ENCODE results near the gene B4GALT2.

B4GALT2 gene

GRCh38 chr1:43982241-43982640, 3.2 kb downstream of the B4GALT2 start:
- in situ Hi-C loops (cut with HindIII; ENCODE audit: low sequenced_read_pairs), result no loop called here

- in situ Hi-C loops (cut with HindIII; ENCODE audit: low sequenced_read_pairs), result no loop called here
Observed at GRCh38 chr1:43982808-43983207, 3.8 kb downstream of the B4GALT2 start.

- in situ Hi-C loops (cut with HindIII; ENCODE audit: low sequenced_read_pairs), result no loop called here
Observed at GRCh38 chr1:43983253-43983899, 4.4 kb downstream of the B4GALT2 start.

GRCh38 chr1:43984855-43985254, 5.8 kb downstream of the B4GALT2 start:
- in situ Hi-C loops (cut with HindIII; ENCODE audit: low sequenced_read_pairs), result no loop called here

- in situ Hi-C loops (cut with HindIII; ENCODE audit: low sequenced_read_pairs), result no loop called here
Observed at GRCh38 chr1:43985984-43986595, 7.1 kb downstream of the B4GALT2 start.

- in situ Hi-C loops (cut with HindIII; ENCODE audit: low sequenced_read_pairs), result no loop called here
Observed at GRCh38 chr1:43986712-43987111, 7.7 kb downstream of the B4GALT2 start.

- in situ Hi-C loops (cut with HindIII; ENCODE audit: low sequenced_read_pairs), result no loop called here
Observed at GRCh38 chr1:43987159-43987902, 8.3 kb downstream of the B4GALT2 start.

- in situ Hi-C loops (cut with HindIII; ENCODE audit: low sequenced_read_pairs), result no loop called here
Observed at GRCh38 chr1:43990271-43991199, 11.5 kb downstream of the B4GALT2 start.

GRCh38 chr1:43991200-43991475, 12.1 kb downstream of the B4GALT2 start:
- in situ Hi-C loops (cut with HindIII; ENCODE audit: low sequenced_read_pairs), result no loop called here

GRCh38 chr1:43991476-43992231, 12.6 kb downstream of the B4GALT2 start, which contains the start of gene CCDC24:
TSS of gene CCDC24 (plus strand) at chr1:43991599. CDS start at chr1:43991879, 280 bp downstream.
- in situ Hi-C loops (cut with HindIII; ENCODE audit: low sequenced_read_pairs), result no loop called here

- in situ Hi-C loops (cut with HindIII; ENCODE audit: low sequenced_read_pairs), result no loop called here
Observed at GRCh38 chr1:43992232-43992995, 13.4 kb downstream of the B4GALT2 start.

GRCh38 chr1:43993206-43993914, 14.3 kb downstream of the B4GALT2 start:
- in situ Hi-C loops (cut with HindIII; ENCODE audit: low sequenced_read_pairs), result no loop called here

GRCh38 chr1:43994071-43994470, 15.1 kb downstream of the B4GALT2 start:
- in situ Hi-C loops (cut with HindIII; ENCODE audit: low sequenced_read_pairs), result no loop called here

- in situ Hi-C loops (cut with HindIII; ENCODE audit: low sequenced_read_pairs), result no loop called here
Observed at GRCh38 chr1:43994794-43995790, 16.1 kb downstream of the B4GALT2 start.

GRCh38 chr1:43995984-43996732, 17.1 kb downstream of the B4GALT2 start:
- in situ Hi-C loops (cut with HindIII; ENCODE audit: low sequenced_read_pairs), result no loop called here

- in situ Hi-C loops (cut with HindIII; ENCODE audit: low sequenced_read_pairs), result no loop called here
Observed at GRCh38 chr1:43996733-43997115, 17.7 kb downstream of the B4GALT2 start.

GRCh38 chr1:43997295-43997999, 18.4 kb downstream of the B4GALT2 start:
- in situ Hi-C loops (cut with HindIII; ENCODE audit: low sequenced_read_pairs), result no loop called here

Measured in DLD1 (cell line).